ENCODE data around the gene ADGRF5. TPM values are rescaled to one million over a fixed set of nuclear protein-coding genes. Genes with fewer than 3 reads are reported as not detected.

The ADGRF5 gene
- total RNA-seq, 1 donor from 2014 or later, result 0.13 TPM

DNA sequence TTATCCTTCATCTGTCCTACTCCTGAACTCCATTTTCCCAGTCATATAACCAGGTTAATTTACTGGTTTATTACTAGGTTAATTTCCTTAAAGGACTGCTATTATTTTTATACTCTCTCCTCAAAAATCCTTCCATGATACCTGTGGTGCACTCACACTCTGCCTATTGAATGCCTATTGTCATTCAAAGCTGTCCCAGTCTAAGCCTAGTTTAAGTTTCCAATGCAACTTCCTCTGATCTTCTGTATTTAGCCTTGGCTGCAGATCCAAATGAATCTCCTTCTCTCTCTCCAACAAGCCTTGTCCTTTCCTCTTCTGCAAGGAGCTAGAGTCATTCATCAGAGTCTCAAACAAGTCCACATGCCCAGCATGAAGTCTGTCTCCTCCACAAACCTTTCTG, 41.3 kb upstream of the ADGRF5 start:
- no peak for DNase-seq (ENCODE audit: low read depth)
- no peaks in the 10 kb centered on the region for H3K27me3 ChIP-seq (ENCODE audit: control insufficient read depth, insufficient read depth, low read length)
- H3K36me3 ChIP-seq (ENCODE audit: control insufficient read depth, insufficient read depth, low read length), result no peaks in the 10 kb centered on the region
- TF ChIP-seq, protein P1, sequence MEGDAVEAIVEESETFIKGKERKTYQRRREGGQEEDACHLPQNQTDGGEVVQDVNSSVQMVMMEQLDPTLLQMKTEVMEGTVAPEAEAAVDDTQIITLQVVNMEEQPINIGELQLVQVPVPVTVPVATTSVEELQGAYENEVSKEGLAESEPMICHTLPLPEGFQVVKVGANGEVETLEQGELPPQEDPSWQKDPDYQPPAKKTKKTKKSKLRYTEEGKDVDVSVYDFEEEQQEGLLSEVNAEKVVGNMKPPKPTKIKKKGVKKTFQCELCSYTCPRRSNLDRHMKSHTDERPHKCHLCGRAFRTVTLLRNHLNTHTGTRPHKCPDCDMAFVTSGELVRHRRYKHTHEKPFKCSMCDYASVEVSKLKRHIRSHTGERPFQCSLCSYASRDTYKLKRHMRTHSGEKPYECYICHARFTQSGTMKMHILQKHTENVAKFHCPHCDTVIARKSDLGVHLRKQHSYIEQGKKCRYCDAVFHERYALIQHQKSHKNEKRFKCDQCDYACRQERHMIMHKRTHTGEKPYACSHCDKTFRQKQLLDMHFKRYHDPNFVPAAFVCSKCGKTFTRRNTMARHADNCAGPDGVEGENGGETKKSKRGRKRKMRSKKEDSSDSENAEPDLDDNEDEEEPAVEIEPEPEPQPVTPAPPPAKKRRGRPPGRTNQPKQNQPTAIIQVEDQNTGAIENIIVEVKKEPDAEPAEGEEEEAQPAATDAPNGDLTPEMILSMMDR (IDR thresholded peaks at IDR 0.05; ENCODE audit: insufficient read depth, low read length, poor library complexity, severe bottlenecking), result no peak
- H3K4me3 ChIP-seq (ENCODE audit: low read depth, low read length), result no peak overlapping the region

DNA sequence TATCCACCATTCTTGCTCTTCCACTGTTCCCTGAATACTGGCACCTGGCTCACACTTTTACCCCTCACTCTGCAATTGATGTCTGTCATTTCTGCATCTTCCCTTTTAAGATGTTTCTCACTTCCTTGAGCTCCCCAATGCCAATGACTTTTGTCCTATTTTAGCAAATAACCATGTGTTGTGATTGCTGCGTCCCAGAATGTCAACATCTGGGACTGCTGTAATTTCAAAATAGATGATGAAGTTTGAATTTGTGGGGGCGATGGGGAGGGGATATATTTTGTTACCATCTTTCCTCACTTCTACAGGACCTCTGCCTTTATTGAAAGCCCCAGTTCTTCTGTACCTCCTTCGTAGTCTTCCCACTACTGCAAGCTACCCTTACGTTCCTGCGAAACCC, 40.0 kb upstream of the ADGRF5 start:
- DNase-seq (ENCODE audit: low read depth), result no peak
- Histone ChIP-seq H3K36me3 (ENCODE audit: control insufficient read depth, insufficient read depth, low read length) (no peaks in the 10 kb centered on the region), H3K4me3 (ENCODE audit: low read depth, low read length) (no peak overlapping the region), H3K27me3 (ENCODE audit: control insufficient read depth, insufficient read depth, low read length) (no peaks in the 10 kb centered on the region)
- TF ChIP-seq, protein P1 (IDR thresholded peaks at IDR 0.05; ENCODE audit: insufficient read depth, low read length, poor library complexity, severe bottlenecking), result no peak

DNA sequence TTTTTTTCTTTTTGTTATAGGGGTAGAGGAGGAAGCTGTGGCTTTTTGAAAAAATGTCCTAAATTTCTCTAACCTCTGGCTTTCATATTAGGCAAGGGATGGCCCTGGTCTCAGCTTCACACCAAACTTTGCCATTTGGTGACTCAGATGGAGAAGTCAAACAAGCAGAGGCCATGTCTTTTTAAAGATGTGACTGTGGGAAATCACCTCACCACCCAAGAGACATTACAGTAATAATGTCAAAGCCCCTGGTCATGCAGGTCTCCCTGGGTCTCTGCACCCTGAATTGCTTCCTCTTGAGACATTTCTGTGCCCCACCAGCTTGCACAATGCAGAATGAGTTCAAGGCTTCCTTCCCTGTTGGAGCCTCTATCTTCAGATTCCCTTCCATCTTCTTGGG, 39.5 kb upstream of the ADGRF5 start:
- TF ChIP-seq, protein P1 (IDR thresholded peaks at IDR 0.05; ENCODE audit: insufficient read depth, low read length, poor library complexity, severe bottlenecking), result no peak
- Histone ChIP-seq H3K4me3 (ENCODE audit: low read depth, low read length) (no peak overlapping the region), H3K27me3 (ENCODE audit: control insufficient read depth, insufficient read depth, low read length) (no peaks in the 10 kb centered on the region), H3K36me3 (ENCODE audit: control insufficient read depth, insufficient read depth, low read length) (no peaks in the 10 kb centered on the region)
- DNase-seq (ENCODE audit: low read depth), result no peak

DNA sequence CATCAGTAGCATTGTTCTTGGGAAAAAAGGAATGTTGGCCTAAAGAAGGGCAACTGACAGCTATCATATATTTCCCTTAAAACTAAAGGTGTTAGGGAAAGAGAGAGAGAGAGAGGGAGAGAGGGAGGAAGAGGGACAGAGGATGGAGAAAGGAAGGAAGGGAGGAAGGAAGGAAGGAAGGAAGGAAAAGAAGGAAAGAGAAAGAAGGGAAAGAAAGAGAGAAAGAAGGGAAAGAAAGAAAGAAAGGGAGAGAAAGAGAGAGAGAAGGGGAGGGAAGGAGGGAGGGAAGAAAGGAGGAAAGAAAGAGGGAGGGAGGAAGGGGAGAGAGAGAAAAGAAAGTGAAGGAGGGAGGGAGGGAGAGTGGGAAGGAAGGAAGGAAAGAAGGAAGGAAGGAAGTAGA, 37.7 kb upstream of the ADGRF5 start:
- Histone ChIP-seq H3K36me3 (ENCODE audit: control insufficient read depth, insufficient read depth, low read length) (no peaks in the 10 kb centered on the region), H3K4me3 (ENCODE audit: low read depth, low read length) (no peak overlapping the region), H3K27me3 (ENCODE audit: control insufficient read depth, insufficient read depth, low read length) (no peaks in the 10 kb centered on the region)
- TF ChIP-seq, protein P1 (IDR thresholded peaks at IDR 0.05; ENCODE audit: insufficient read depth, low read length, poor library complexity, severe bottlenecking), result no peak
- DNase-seq (ENCODE audit: low read depth), result no peak

DNA sequence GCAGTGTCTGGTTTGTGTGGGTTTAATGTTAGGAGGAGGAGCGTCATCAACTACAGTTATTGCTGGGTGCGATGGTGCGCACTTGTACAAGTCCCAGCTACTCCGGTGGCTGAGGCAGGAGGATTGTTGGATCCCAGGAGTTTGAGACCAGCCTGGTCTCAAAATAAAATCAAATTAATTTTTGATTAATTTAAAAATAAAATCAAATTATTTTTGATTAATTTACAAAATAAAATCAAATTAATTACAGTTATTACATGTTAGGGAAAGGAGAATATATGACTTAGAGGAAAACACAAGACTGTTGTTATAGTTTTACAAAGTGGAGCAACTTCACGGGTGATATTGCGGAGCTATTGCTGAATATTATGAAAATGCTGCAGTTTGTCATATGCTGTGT, 34.7 kb upstream of the ADGRF5 start:
- no peak overlapping the region for H3K4me3 ChIP-seq (ENCODE audit: low read depth, low read length)
- TF ChIP-seq, protein P1 (IDR thresholded peaks at IDR 0.05; ENCODE audit: insufficient read depth, low read length, poor library complexity, severe bottlenecking), result no peak
- no peaks in the 10 kb centered on the region for H3K36me3 ChIP-seq (ENCODE audit: control insufficient read depth, insufficient read depth, low read length)
- H3K27me3 ChIP-seq (ENCODE audit: control insufficient read depth, insufficient read depth, low read length), result no peaks in the 10 kb centered on the region
- DNase-seq (ENCODE audit: low read depth), result no peak

DNA sequence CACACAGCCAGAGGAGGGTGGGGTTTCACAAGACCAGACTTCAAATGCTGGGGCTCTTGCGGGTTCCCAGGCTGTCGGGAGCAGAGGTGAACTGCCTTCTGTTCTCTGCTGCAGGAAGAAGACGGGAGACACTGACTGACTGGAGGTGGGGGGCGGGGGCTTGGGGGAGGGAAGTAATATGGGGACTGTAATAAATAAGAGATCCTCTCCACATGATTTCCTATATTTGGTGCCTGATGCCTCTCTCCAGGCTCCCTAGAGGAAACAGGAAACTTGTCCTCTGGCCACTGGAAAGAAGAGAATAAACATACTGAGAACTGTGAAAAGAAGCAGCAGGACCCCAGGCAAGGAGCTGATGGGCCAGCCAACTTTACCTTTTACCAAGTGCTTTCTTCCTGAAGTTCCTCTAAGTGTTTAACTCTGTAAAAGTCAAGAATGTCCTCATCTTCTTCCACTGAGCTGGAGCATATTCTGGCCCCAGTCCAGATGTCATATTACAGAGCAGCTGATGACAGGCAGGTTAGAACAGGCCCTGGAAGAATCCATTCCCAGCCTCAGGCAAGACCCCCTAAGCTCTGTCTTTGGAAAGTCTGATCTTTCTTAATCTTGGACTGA, 33.2 kb upstream of the ADGRF5 start:
- TF ChIP-seq, protein P1 (IDR thresholded peaks at IDR 0.05; ENCODE audit: insufficient read depth, low read length, poor library complexity, severe bottlenecking), result no peak
- DNase-seq (ENCODE audit: low read depth), result no peak
- no peak overlapping the region for H3K4me3 ChIP-seq (ENCODE audit: low read depth, low read length)
- H3K36me3 ChIP-seq (ENCODE audit: control insufficient read depth, insufficient read depth, low read length), result no peaks in the 10 kb centered on the region
- H3K27me3 ChIP-seq (ENCODE audit: control insufficient read depth, insufficient read depth, low read length), result no peaks in the 10 kb centered on the region

All from kidney epithelial cell (primary cell).